Spinal cord (tissue), 10 donors: ENCODE data around the gene ABCG1. TPM values are rescaled to one million over a fixed set of nuclear protein-coding genes. Genes with fewer than 3 reads are reported as not detected.

ENCODE experiments used
- DNase-seq, 6 donors: peaks; one replicate each; pipeline versions ENCODE4 v3.0.0 to v3.0.0-alpha.2; 2013 to 2015; ENCODE audit warnings: low spot score in 6 of 6, low read depth in 4 of 6
- H3K27ac ChIP-seq: one replicate; pipeline ENCODE4 v1.5.1; 2013; ENCODE audit warnings: low read depth, low read length, control low read depth
- H3K27me3 ChIP-seq: one replicate; pipeline ENCODE4 v1.6.1; 2013; ENCODE audit warnings: low read length; ENCODE audit not compliant: control insufficient read depth, insufficient read depth
- H3K36me3 ChIP-seq: one replicate; pipeline ENCODE4 v1.6.1; 2013; ENCODE audit warnings: low read length; ENCODE audit not compliant: control insufficient read depth, insufficient read depth
- H3K4me1 ChIP-seq: one replicate; pipeline ENCODE4 v1.6.1; 2013; ENCODE audit warnings: low read length; ENCODE audit not compliant: control insufficient read depth, insufficient read depth
- H3K4me3 ChIP-seq: one replicate; pipeline ENCODE4 v1.5.1; 2013; ENCODE audit warnings: low read depth, low read length, control low read depth
- H3K9me3 ChIP-seq: one replicate; pipeline ENCODE4 v1.6.1; 2013; ENCODE audit warnings: low read length; ENCODE audit not compliant: control insufficient read depth, insufficient read depth
- WGBS: methylation state at CpG from one replicate; pipeline ENCODE4 v1.1.5; 2013; ENCODE audit warnings: missing lambda C conversion rate; ENCODE audit not compliant: insufficient coverage; 5-methylcytosine and 5-hydroxymethylcytosine counted together
- polyA plus RNA-seq, 2 donors: library from polyadenylated mRNA; unstranded; fragments of 120-200 nt; gene quantifications; one replicate each; pipeline ENCODE4 v1.2.1, GENCODE V29; 2013; ENCODE audit not compliant: insufficient read length in 2 of 2
- total RNA-seq, 2 donors: library from RNA; depleted of rRNA in 1 of 2; stranded (reverse); fragments of 120-200 nt in 1 of 2; fragments of >200 nt in 1 of 2; gene quantifications; one replicate each; pipeline versions ENCODE4 v1.2.3 to v1.2.4, GENCODE V29; 2013 to 2014
- donor health status: healthy.

ABCG1 gene
- total and polyA plus RNA-seq, 4 donors, result 16.0 to 23.4 (median 19.3) TPM

DNA sequence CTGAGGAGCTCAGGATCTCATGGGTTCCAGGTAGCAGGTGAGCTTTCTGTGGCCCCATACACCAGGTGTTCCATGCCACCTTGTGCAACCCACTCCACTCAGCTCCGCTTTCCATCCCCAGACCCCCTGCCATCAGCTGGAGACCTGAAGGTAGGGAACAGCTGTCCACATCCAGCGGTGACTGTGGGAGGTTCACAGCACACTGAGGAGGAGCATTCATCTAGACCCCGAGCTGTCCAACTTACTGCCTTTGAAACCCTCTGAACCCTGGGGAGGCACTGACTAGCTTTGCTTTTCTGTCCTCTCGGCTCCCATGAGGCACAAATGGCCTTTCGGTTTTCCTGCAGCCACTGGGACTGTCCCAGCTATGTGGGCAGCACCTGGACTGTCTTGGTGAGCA, 27.9 kb upstream of the ABCG1 start:
- H3K9me3 ChIP-seq, result no peaks in the 10 kb centered on the region
- peaks cover 24% of the 10 kb centered on the region for H3K4me1 ChIP-seq
- H3K4me3 ChIP-seq, result no peak overlapping the region
- H3K27ac ChIP-seq, result no peak overlapping the region
- WGBS, result 90% methylated on average over 4 of the region's 5 CpGs
- DNase-seq, result no peak
- no peaks in the 10 kb centered on the region for H3K27me3 ChIP-seq
- no peaks in the 10 kb centered on the region for H3K36me3 ChIP-seq

GRCh38 chr21:42191696-42192595, 27.0 kb upstream of the ABCG1 start:
- DNase-seq, result peak in 1 of 6 donors; percentile 38
- Histone ChIP-seq H3K36me3 (no peaks in the 10 kb centered on the region), H3K4me1 (peaks cover 24% of the 10 kb centered on the region), H3K4me3 (no peak overlapping the region), H3K27ac (no peak overlapping the region), H3K27me3 (no peaks in the 10 kb centered on the region), H3K9me3 (no peaks in the 10 kb centered on the region)
- 65% methylated on average over 19 of the region's 21 CpGs for WGBS

GRCh38 chr21:42193131-42193671, 25.7 kb upstream of the ABCG1 start:
- Histone ChIP-seq H3K4me3 (no peak overlapping the region), H3K27ac (no peak overlapping the region), H3K4me1 (peaks cover 24% of the 10 kb centered on the region), H3K36me3 (no peaks in the 10 kb centered on the region), H3K27me3 (no peaks in the 10 kb centered on the region), H3K9me3 (peaks cover 2% of the 10 kb centered on the region)
- 84% methylated on average over 9 of the region's 9 CpGs for WGBS
- DNase-seq, result no peak

DNA sequence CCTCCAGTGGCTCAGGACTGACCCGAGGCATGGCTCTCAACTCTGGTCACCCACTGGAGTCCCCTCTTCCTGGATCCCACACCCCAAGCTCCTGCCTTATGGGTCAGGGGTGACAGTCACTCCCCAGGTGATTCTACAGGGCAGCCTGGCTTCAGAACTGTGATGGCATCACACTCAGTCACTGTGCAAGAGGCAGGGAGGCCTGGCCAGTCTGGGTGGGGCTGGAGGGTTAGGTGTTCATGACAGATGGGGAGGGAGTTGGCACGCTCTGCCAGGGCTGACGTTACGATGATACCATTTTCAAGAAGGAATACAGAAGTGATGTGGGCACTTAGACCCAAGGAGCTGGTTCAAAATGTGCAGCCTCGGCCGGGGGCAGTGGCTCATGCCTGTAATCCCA, 25.2 kb upstream of the ABCG1 start:
- no peak for DNase-seq
- no peak overlapping the region for H3K27ac ChIP-seq
- no peaks in the 10 kb centered on the region for H3K36me3 ChIP-seq
- peaks cover 24% of the 10 kb centered on the region for H3K4me1 ChIP-seq
- 85% methylated on average over 4 of the region's 6 CpGs for WGBS
- peaks cover 2% of the 10 kb centered on the region for H3K9me3 ChIP-seq
- no peak overlapping the region for H3K4me3 ChIP-seq
- H3K27me3 ChIP-seq, result no peaks in the 10 kb centered on the region

DNA sequence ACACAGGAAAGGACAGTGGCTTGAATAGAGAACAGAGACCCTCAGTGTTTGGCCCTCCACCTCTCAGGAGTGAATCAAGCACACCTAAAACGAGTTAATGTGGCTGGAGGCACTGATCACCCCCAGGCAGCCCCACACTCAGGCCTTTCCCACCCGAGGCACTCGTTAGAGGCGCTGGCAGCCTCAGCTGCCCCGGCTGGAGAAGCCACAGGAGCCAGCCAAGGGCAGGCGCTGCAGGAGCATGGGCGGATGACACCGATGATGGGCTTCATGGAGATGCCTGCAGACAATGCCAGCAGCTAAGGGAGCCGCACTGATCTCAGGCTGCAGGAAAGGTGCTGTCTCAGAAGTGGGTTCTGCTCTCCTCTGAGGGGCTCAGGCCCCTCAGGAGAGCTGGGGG, 24.1 kb upstream of the ABCG1 start:
- H3K4me3 ChIP-seq, result no peak overlapping the region
- H3K36me3 ChIP-seq, result no peaks in the 10 kb centered on the region
- H3K27ac ChIP-seq, result no peak overlapping the region
- H3K27me3 ChIP-seq, result no peaks in the 10 kb centered on the region
- H3K9me3 ChIP-seq, result peaks cover 2% of the 10 kb centered on the region
- DNase-seq, result no peak
- H3K4me1 ChIP-seq, result peaks cover 23% of the 10 kb centered on the region
- 75% methylated on average over 9 of the region's 9 CpGs for WGBS

- no peak overlapping the region for H3K4me3 ChIP-seq
- no peak overlapping the region for H3K27ac ChIP-seq
- H3K4me1 ChIP-seq, result peaks cover 17% of the 10 kb centered on the region
- peaks cover 2% of the 10 kb centered on the region for H3K9me3 ChIP-seq
- H3K27me3 ChIP-seq, result no peaks in the 10 kb centered on the region
- DNase-seq, result peak in 1 of 6 donors; percentile 44
- WGBS, result 60% methylated on average over 3 of the region's 6 CpGs
- H3K36me3 ChIP-seq, result no peaks in the 10 kb centered on the region
Observed at GRCh38 chr21:42195378-42196031, 23.4 kb upstream of the ABCG1 start.

GRCh38 chr21:42198929-42199867, 19.7 kb upstream of the ABCG1 start:
- Histone ChIP-seq H3K27ac (no peak overlapping the region), H3K4me1 (no peaks in the 10 kb centered on the region), H3K9me3 (peaks cover 2% of the 10 kb centered on the region), H3K4me3 (no peak overlapping the region), H3K36me3 (no peaks in the 10 kb centered on the region), H3K27me3 (no peaks in the 10 kb centered on the region)
- WGBS, result no CpG with 5 or more reads among the region's 5 CpGs
- no peak for DNase-seq

DNA sequence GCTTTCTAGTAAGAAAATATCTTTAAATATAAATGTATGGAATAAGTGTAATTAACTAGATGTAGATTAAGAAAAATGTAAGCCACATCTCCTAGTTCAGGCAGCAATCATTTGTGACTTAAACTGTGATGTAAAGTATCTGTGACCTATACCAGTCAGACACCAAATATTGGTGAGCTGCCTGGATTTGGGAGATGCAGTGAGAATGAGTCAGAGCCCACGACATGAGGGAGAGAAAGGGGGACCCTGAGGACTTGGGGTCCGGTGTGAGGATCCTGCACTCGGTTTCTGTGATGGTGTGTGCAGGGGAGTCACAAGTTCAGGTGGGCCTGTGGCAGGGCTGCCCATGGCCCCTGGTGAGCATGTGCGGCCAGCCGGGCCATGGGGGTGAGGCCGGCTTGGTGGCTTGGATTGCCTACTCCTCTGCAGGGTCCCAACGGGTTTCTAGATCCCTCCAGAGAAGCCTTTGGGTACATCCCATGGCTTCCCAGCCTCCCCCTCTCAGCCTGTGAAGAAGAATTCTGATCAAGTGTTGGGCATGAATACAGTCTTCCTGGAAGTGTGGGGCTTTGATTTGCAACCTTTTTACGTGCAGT, 19.0 kb upstream of the ABCG1 start:
- no peaks in the 10 kb centered on the region for H3K27me3 ChIP-seq
- H3K36me3 ChIP-seq, result no peaks in the 10 kb centered on the region
- no peaks in the 10 kb centered on the region for H3K4me1 ChIP-seq
- H3K9me3 ChIP-seq, result peaks cover 2% of the 10 kb centered on the region
- no peak for DNase-seq
- 91% methylated on average over 7 of the region's 8 CpGs for WGBS
- H3K27ac ChIP-seq, result no peak overlapping the region
- no peak overlapping the region for H3K4me3 ChIP-seq
